PFSK-1 (cell line): ENCODE measurements around the gene PRDM4.

Experiments
- FOXP2 ChIP-seq: optimal IDR thresholded peaks from 2 replicates; pipeline ENCODE3; 2011; ENCODE audit warnings: borderline replicate concordance, control low read depth, inconsistent platforms; ENCODE audit not compliant: insufficient read depth; ENCODE audit errors: extremely low read length, extremely low read depth
- POLR2AphosphoS5 ChIP-seq: IDR thresholded peaks from 2 replicates; pipeline ENCODE4 v1.6.1; 2012; ENCODE audit warnings: low read depth, mild to moderate bottlenecking, control low read depth, low read length, moderate library complexity
- SIN3A ChIP-seq: IDR thresholded peaks from 2 replicates; pipeline ENCODE4 v1.6.1; 2012; ENCODE audit warnings: mild to moderate bottlenecking, low read length, moderate library complexity, borderline replicate concordance; ENCODE audit not compliant: insufficient read depth
- TAF1 ChIP-seq: IDR thresholded peaks from 2 replicates; pipeline ENCODE4 v1.6.1; 2012; ENCODE audit warnings: low read length, control low read depth, borderline replicate concordance; ENCODE audit not compliant: insufficient read depth
- TF ChIP-seq, protein P1 (sequence below), 2 experiments: IDR thresholded peaks; 2 replicates each; pipeline versions ENCODE4 v1.6.1 to v1.8.0; 2011 to 2012; ENCODE audit warnings: low read depth in 2 of 2, low read length in 2 of 2, control low read depth in 1 of 2, inconsistent platforms in 1 of 2, mild to moderate bottlenecking in 1 of 2, moderate library complexity in 1 of 2; ENCODE audit not compliant: insufficient read depth in 1 of 2

DNA sequence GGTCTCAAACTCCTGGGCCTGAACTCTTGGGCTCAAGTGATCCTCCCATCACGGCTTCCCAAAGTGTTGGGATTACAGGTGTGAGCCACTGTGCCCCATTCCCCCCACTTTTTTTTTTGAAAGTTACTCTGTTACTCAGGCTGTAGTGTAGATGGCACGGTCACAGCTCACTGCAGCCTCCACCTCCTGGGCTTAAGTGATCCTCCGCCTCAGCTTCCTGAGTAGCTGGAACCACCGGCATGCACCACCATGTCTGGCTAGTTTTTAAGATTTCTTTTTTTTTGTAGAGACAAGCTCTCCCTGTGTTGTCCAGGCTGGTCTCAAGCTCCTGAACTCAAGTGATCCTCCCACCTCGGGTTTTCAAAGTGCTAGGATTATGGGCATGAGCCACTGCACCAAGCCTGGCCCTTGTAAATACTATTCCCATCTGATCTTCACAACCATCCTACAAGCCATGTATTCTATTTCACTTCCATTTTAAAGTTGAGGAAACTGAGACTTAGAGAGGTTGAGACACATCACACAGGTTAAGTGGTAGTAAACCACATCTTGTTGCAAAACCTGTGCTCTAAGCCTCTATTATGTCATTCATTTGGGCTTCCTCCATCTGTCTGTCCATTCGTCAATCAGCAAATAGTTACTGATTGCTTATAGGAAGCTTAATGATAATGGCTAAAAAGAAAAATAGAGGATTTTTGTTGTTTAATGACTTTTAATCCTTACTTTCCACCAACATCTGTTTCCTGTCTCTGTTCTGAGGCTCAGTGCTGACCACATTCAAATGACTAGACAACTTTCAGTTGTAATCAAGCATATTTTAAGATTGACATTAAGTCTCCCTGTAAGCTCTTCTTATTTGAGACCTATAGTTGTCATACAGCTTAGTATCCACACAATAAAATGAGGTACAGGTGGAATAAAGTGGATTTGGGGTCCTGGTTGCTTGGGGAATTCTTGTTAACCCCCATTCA lies 22.8 kb upstream of the PRDM4 start:
- TF ChIP-seq, protein P1, sequence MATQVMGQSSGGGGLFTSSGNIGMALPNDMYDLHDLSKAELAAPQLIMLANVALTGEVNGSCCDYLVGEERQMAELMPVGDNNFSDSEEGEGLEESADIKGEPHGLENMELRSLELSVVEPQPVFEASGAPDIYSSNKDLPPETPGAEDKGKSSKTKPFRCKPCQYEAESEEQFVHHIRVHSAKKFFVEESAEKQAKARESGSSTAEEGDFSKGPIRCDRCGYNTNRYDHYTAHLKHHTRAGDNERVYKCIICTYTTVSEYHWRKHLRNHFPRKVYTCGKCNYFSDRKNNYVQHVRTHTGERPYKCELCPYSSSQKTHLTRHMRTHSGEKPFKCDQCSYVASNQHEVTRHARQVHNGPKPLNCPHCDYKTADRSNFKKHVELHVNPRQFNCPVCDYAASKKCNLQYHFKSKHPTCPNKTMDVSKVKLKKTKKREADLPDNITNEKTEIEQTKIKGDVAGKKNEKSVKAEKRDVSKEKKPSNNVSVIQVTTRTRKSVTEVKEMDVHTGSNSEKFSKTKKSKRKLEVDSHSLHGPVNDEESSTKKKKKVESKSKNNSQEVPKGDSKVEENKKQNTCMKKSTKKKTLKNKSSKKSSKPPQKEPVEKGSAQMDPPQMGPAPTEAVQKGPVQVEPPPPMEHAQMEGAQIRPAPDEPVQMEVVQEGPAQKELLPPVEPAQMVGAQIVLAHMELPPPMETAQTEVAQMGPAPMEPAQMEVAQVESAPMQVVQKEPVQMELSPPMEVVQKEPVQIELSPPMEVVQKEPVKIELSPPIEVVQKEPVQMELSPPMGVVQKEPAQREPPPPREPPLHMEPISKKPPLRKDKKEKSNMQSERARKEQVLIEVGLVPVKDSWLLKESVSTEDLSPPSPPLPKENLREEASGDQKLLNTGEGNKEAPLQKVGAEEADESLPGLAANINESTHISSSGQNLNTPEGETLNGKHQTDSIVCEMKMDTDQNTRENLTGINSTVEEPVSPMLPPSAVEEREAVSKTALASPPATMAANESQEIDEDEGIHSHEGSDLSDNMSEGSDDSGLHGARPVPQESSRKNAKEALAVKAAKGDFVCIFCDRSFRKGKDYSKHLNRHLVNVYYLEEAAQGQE (IDR thresholded peaks at IDR 0.05; ENCODE audit: insufficient read depth in 1 of 2, low read depth in 2 of 2, low read length in 2 of 2) = no peak
- TF ChIP-seq TAF1 (no peak), POLR2AphosphoS5 (no peak), SIN3A (no peak), FOXP2 (no peak)
